ENCODE data around the gene CDC42BPG.

Gene CDC42BPG

GRCh38 chr11:64844330-64845128 lies at the start of gene CDC42BPG:
CDC42BPG (minus strand) TSS chr11:64844653; CDS start chr11:64844569, 84 bp downstream.
- DNase-seq: peak in 10 of 56 donors; percentile 9 to 54 (median 22)

- no peak for DNase-seq
Measured at GRCh38 chr11:64893194-64894069, 49.0 kb upstream of the CDC42BPG start.

- DNase-seq: no peak
Measured at GRCh38 chr11:64892838-64893193, 48.4 kb upstream of the CDC42BPG start.

- DNase-seq: no peak
Measured at GRCh38 chr11:64892411-64892831, 48.0 kb upstream of the CDC42BPG start.

GRCh38 chr11:64891880-64892279 lies 47.4 kb upstream of the CDC42BPG start:
- DNase-seq: no peak

- no peak for DNase-seq
Measured at GRCh38 chr11:64891215-64891848, 46.9 kb upstream of the CDC42BPG start.

GRCh38 chr11:64890522-64890939 lies 46.1 kb upstream of the CDC42BPG start:
- no peak for DNase-seq

- no peak for DNase-seq
Measured at GRCh38 chr11:64888729-64889511, 44.5 kb upstream of the CDC42BPG start.

GRCh38 chr11:64888406-64888728 lies 43.9 kb upstream of the CDC42BPG start:
- no peak for DNase-seq

- peak in 48 of 56 donors; percentile 21 to 85 (median 55) for DNase-seq
Measured at GRCh38 chr11:64887757-64888405, 43.4 kb upstream of the CDC42BPG start.

GRCh38 chr11:64887234-64887756 lies 42.8 kb upstream of the CDC42BPG start:
- no peak for DNase-seq

- DNase-seq: no peak
Measured at GRCh38 chr11:64885367-64886286, 41.2 kb upstream of the CDC42BPG start.

GRCh38 chr11:64884019-64884418 lies 39.6 kb upstream of the CDC42BPG start:
- no peak for DNase-seq

- DNase-seq: no peak
Measured at GRCh38 chr11:64883575-64883974, 39.1 kb upstream of the CDC42BPG start.

GRCh38 chr11:64882243-64882642 lies 37.8 kb upstream of the CDC42BPG start:
- no peak for DNase-seq

- no peak for DNase-seq
Measured at GRCh38 chr11:64881476-64881875, 37.0 kb upstream of the CDC42BPG start.

GRCh38 chr11:64880240-64881001 lies 36.0 kb upstream of the CDC42BPG start:
- DNase-seq: peak in 8 of 56 donors; percentile 16 to 40 (median 29)

- DNase-seq: peak in 8 of 56 donors; percentile 48 to 71 (median 54)
Measured at GRCh38 chr11:64879244-64879900, 34.9 kb upstream of the CDC42BPG start.
